Measurements from ENCODE around the gene LRMDA.
A peak's percentile ranks its signal among the peaks of the same experiment; 100 is the strongest.

Gene LRMDA

DNA sequence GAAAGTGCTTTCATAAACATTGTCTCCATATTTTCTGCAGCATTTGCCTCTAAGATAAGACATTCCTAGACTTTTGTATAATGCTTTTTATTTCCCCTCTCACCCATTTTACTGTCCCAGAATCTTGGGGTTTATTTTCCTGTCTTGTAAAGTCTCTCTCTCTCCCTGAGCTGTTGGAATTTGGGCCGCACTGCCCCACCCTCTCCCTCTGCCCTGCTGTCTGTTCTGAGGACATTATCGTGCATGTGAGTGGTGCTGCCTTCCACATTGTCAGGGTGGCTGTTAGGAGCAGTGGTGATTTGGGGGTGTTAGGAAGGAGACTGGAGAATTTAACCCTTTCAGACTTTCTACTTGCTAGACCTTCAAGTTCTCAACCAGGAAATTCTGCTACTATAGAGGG is 16.7 kb downstream of the LRMDA start:
- no peak for DNase-seq (ENCODE audit: low read depth)
- no peak for TF ChIP-seq CTCF (conservative IDR thresholded peaks at IDR 0.05; ENCODE audit: low read depth, low read length)
- H3K4me3 ChIP-seq (ENCODE audit: low read length), result no peak overlapping the region

- TF ChIP-seq CTCF (conservative IDR thresholded peaks at IDR 0.05; ENCODE audit: low read depth, low read length), result no peak
- no peak overlapping the region for H3K4me3 ChIP-seq (ENCODE audit: low read length)
- DNase-seq (ENCODE audit: low read depth), result no peak
These were observed 18.1 kb downstream of the LRMDA start for GRCh38 chr10:75449382-75450074.

DNA sequence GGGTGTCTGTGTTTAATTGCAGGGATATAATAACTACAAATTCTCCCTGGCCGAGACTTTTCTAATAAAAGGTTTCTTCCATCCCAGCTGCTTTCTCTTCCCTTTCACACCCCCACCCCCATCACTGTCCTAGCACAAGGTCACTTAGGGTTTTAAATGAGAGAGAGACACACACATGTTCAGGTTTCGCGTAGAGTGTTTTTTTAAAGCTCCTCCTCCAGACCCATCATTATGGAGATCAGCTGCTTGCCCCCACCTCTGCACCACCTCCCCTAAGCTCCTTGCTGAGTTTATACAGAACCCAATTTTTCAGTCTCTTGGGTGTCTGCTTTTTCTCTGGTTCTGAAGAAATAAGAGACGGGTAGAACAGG is 18.6 kb downstream of the LRMDA start:
- DNase-seq (ENCODE audit: low read depth), result no peak
- no peak overlapping the region for H3K4me3 ChIP-seq (ENCODE audit: low read length)
- no peak for TF ChIP-seq CTCF (conservative IDR thresholded peaks at IDR 0.05; ENCODE audit: low read depth, low read length)

- no peak for TF ChIP-seq CTCF (conservative IDR thresholded peaks at IDR 0.05; ENCODE audit: low read depth, low read length)
- DNase-seq (ENCODE audit: low read depth), result no peak
- H3K4me3 ChIP-seq (ENCODE audit: low read length), result no peak overlapping the region
These were observed 19.5 kb downstream of the LRMDA start for GRCh38 chr10:75450644-75451640.

DNA sequence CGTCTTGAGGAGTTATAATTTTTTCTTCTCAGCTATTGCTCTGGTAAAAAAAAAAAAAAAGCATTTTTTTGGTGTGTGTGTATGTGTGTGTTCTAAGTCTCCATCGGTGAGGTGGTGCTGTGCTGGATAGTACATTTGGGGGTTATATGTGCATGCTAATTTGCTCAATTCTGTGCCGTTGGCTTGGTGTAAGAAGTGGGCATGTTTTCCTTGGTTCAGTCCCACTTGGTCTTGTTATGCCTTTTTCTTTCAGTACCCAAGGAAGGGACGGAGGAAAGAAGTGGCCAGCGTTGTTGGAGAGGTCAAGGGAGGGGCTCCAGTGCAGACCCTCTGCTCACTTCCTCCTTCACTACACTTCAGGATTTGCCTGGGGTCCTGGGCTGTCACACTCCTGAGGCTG is 20.4 kb downstream of the LRMDA start:
- TF ChIP-seq CTCF (conservative IDR thresholded peaks at IDR 0.05; ENCODE audit: low read depth, low read length), result no peak
- peak overlapping the region; percentile 15 for H3K4me3 ChIP-seq (ENCODE audit: low read length)
- no peak for DNase-seq (ENCODE audit: low read depth)

DNA sequence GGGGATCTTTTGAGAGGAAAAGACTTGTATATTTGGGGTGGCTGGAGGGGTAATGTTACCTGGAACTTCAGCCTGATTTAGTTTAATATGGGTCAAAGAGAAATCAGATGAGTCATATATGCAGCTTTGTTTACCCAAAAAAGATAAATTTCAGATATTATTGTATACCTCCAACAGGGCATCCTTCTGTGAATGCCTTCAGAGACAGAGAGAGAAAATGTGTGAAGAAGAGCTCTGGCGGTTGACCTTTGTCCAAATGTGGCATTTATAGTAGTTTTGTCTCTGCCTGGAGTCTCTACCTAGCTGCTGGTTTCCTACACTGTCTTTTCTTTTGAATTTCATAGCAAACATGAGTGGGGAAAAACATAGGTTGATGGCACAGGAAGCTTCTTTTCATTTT is 21.6 kb downstream of the LRMDA start:
- DNase-seq (ENCODE audit: low read depth), result no peak
- no peak for TF ChIP-seq CTCF (conservative IDR thresholded peaks at IDR 0.05; ENCODE audit: low read depth, low read length)
- no peak overlapping the region for H3K4me3 ChIP-seq (ENCODE audit: low read length)
